Right atrium auricular region (tissue), 2 donors: ENCODE measurements around the gene TYMP. TPM values are rescaled to one million over a fixed set of nuclear protein-coding genes. Genes with fewer than 3 reads are reported as not detected.

Experiments
- DNase-seq: peaks from one replicate; pipeline ENCODE4 v3.0.0-alpha.2; 2019; ENCODE audit warnings: low spot score
- H3K27ac ChIP-seq, 2 donors: fragments of 200-600 bp; sonication (generic); 1 replicate in 1 of 2; 2 replicates in 1 of 2; pipeline ENCODE4 v1.5.1; 2016 to 2019
- H3K27me3 ChIP-seq, 2 donors: fragments of 200-600 bp; sonication (generic); one replicate each; pipeline versions ENCODE4 v1.5.1 to v1.6.0; 2017 to 2019
- H3K36me3 ChIP-seq: fragments of 200-600 bp; sonication (generic); one replicate; pipeline ENCODE4 v1.5.1; 2016
- H3K4me1 ChIP-seq, 2 donors: fragments of 200-600 bp; sonication (generic); one replicate each; pipeline versions ENCODE4 v1.5.1 to v1.6.0; 2017 to 2019
- H3K4me3 ChIP-seq, 2 donors: fragments of 200-600 bp; sonication (generic); 1 replicate in 1 of 2; 2 replicates in 1 of 2; pipeline ENCODE4 v1.5.1; 2017 to 2019; ENCODE audit warnings: mild to moderate bottlenecking in 1 of 2, moderate library complexity in 1 of 2
- H3K9me3 ChIP-seq, 2 donors: fragments of 200-600 bp; sonication (generic); one replicate each; pipeline ENCODE4 v1.5.1; 2019
- total RNA-seq, 2 donors: library from RNA; depleted of rRNA; stranded (reverse); fragments of >200 nt; gene quantifications; one replicate each; pipeline ENCODE4 v1.1.0, GENCODE V29; 2016
- TF ChIP-seq, protein P1 (sequence below), 2 donors: fragments of 200-600 bp; sonication (generic); IDR thresholded peaks; one replicate each; pipeline ENCODE4 v1.5.1; 2019; ENCODE audit warnings: antibody characterized with exemption in 2 of 2

TYMP gene
- total RNA-seq, 2 donors from 2014 or later = 9.1 to 35.8 TPM

DNA sequence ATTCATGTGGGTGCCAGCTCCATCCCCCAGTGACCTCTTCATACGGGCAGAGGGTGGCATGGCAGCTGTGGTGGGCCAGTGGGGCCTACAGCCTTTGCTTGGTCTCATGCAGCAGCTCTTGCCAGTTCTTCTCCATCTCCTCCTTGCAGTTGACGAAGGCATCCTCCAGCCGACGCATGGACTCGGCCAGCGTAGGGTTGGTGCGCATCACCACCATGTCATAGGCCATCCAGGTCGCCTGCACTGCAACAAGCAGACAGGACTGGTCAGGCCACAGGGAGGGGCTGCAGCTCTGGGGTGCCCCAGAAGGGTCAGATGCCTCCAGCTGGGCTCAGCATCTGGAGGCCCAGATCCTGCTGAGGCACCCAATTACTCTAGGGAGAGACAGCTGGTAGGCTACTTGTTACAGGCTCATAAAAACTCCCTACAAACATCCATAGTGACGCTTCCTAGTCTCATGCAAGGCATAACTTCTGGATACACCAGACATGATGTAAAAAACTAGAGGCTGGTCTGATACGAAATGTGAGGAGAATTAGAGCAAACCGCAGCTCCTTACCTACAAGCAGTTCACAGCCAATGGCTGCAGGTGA lies 21.4 kb upstream of the TYMP start:
- Histone ChIP-seq H3K27ac (no peak overlapping the region), H3K4me3 (no peak overlapping the region), H3K4me1 (peaks cover 0 to 12% of the 10 kb centered on the region in 2 donors), H3K9me3 (no peaks in the 10 kb centered on the region), H3K27me3 (peaks cover 8 to 19% of the 10 kb centered on the region in 2 donors), H3K36me3 (no peaks in the 10 kb centered on the region)
- TF ChIP-seq, protein P1, sequence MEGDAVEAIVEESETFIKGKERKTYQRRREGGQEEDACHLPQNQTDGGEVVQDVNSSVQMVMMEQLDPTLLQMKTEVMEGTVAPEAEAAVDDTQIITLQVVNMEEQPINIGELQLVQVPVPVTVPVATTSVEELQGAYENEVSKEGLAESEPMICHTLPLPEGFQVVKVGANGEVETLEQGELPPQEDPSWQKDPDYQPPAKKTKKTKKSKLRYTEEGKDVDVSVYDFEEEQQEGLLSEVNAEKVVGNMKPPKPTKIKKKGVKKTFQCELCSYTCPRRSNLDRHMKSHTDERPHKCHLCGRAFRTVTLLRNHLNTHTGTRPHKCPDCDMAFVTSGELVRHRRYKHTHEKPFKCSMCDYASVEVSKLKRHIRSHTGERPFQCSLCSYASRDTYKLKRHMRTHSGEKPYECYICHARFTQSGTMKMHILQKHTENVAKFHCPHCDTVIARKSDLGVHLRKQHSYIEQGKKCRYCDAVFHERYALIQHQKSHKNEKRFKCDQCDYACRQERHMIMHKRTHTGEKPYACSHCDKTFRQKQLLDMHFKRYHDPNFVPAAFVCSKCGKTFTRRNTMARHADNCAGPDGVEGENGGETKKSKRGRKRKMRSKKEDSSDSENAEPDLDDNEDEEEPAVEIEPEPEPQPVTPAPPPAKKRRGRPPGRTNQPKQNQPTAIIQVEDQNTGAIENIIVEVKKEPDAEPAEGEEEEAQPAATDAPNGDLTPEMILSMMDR (IDR thresholded peaks at IDR 0.05) = no peak
- DNase-seq = no peak

DNA sequence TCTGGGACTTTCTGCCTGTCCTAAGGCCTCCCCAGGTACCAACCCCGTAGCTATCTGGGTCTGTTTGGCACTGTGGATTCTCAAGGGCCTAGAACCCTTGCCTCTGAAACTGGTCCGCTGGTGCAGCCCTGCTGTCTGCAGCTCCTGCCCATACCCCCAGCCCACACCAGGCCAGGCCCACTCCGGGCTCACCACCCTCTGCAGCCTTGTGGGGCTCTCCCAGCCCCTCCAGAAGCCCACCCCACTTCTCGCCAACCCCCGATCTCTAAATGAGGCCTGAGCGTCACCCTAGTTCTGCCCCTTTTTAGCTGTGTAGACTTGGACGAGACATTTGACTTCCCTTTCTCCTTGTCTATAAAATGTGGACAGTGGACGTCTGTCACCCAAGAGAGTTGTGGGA lies 20.6 kb upstream of the TYMP start:
- Histone ChIP-seq H3K36me3 (no peaks in the 10 kb centered on the region), H3K4me1 (peaks cover 0 to 12% of the 10 kb centered on the region in 2 donors), H3K4me3 (no peak overlapping the region), H3K27ac (no peak overlapping the region), H3K9me3 (no peaks in the 10 kb centered on the region), H3K27me3 (peaks cover 8 to 19% of the 10 kb centered on the region in 2 donors)
- DNase-seq = no peak
- TF ChIP-seq, protein P1 (IDR thresholded peaks at IDR 0.05) = no peak

DNA sequence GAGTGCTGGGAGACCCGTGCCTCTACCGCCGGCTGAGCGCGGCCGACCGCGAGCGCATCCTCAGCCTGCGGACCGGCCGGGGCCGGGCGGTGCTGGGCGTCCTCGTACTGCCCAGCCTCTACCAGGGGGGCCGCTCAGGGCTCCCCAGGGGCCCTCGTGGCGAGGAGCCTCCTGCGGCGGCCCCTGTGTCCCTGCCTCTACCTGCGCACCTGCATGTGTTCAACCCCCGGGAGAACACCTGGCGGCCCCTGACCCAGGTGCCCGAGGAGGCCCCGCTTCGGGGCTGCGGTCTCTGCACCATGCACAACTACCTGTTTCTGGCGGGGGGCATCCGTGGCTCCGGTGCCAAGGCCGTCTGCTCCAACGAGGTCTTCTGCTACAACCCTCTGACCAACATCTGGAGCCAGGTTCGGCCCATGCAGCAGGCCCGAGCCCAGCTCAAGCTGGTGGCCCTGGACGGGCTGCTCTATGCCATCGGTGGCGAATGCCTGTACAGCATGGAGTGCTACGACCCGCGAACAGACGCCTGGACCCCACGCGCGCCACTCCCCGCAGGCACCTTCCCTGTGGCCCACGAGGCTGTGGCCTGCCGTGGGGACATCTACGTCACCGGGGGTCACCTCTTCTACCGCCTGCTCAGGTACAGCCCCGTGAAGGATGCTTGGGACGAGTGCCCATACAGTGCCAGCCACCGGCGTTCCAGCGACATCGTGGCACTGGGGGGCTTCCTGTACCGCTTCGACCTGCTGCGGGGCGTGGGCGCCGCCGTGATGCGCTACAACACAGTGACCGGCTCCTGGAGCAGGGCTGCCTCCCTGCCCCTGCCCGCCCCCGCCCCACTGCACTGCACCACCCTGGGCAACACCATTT lies 19.3 kb upstream of the TYMP start:
- Histone ChIP-seq H3K27me3 (peaks cover 8 to 19% of the 10 kb centered on the region in 2 donors), H3K4me1 (peaks cover 0 to 19% of the 10 kb centered on the region in 2 donors), H3K36me3 (no peaks in the 10 kb centered on the region), H3K9me3 (no peaks in the 10 kb centered on the region), H3K27ac (no peak overlapping the region), H3K4me3 (peak overlapping the region in 1 of 2 donors; percentile 41)
- no peak for DNase-seq
- TF ChIP-seq, protein P1 (IDR thresholded peaks at IDR 0.05) = no peak

DNA sequence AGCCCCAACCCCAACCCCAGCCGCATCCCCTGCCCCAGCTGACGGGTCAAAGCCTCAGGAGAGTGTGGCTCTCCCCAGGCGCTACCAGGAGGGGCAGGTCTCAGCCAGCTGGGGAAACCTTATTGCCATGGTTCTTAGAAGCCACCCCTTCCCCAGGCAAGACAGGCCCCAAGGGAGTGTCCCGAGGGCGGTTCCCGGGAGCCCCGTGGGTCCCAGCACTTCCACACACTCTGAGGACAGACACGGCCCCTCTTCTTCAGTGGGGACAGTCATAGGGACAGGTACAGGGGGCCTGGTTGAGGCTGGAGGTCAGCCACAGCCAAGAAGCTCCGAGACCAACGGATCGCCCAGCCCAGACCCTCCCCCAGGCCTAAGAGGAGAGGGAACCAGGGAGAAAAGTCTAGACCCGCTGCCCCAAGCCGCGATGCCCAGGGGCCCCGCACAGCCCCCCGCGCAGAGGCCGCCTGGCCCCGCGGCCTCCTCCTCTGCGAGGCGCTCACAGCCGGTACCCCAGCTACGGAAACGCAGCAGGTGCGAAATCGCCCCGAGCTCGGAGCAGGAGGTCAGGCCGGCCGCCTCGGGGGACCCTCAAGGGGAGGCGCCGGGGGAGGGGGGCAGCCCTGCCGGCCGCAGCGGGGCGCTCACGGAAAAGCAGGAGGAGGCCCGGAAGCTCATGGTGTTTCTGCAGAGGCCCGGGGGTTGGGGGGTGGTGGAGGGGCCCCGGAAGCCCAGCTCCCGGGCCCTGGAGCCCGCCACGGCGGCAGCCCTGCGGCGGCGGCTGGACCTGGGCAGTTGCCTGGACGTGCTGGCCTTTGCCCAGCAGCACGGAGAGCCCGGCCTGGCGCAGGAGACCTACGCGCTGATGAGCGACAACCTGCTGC lies 18.5 kb upstream of the TYMP start:
- Histone ChIP-seq H3K4me1 (peaks cover 0 to 25% of the 10 kb centered on the region in 2 donors), H3K4me3 (peak overlapping the region in 1 of 2 donors; percentile 41), H3K27me3 (peaks cover 8 to 19% of the 10 kb centered on the region in 2 donors), H3K36me3 (no peaks in the 10 kb centered on the region), H3K9me3 (no peaks in the 10 kb centered on the region), H3K27ac (no peak overlapping the region)
- DNase-seq = no peak
- TF ChIP-seq, protein P1 (IDR thresholded peaks at IDR 0.05) = no peak

DNA sequence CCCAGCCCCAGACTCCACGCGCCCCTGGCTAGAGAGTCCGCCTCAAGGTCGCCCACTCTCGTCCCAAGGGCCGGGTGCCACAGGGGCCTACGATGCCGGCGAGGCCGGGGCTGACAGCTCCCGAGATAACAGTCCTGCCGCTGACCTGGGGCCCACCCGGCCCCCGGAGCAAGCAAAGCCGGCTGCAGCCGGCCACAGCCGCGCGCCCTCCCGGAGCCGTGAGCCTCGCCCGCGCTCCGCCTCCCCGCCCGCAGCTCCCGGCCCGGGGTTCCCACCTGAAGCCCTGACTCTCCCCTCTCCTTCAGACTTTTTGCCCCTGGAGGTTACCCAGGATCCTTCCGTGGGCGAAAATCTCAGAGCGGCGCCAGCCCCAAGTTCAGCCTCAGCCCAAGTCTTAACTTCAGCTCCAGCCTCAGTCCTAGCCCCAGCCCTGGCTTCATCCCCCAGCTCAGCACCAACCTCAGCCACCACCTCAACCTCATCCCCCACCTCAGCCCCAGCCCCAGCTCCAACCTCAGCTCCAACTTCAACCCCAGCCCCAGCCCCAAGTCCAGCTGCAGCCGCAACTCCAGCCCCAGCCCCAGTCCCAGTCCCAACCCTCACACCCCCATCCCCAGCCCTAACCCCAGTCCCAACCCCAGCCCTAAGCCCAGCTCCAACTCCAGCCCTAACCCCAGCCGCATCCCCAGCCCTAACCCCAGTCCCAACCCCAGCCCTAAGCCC lies 17.6 kb upstream of the TYMP start:
- Histone ChIP-seq H3K4me1 (peaks cover 0 to 25% of the 10 kb centered on the region in 2 donors), H3K27me3 (peaks cover 8 to 19% of the 10 kb centered on the region in 2 donors), H3K4me3 (no peak overlapping the region), H3K36me3 (no peaks in the 10 kb centered on the region), H3K27ac (no peak overlapping the region), H3K9me3 (no peaks in the 10 kb centered on the region)
- TF ChIP-seq, protein P1 (IDR thresholded peaks at IDR 0.05) = no peak
- no peak for DNase-seq
